ENCODE data around the gene KIAA0040.
"Not testable (repeated sequence)": the region's sequence is repeated elsewhere in the genome, so short reads cannot be mapped to it uniquely, and the experiment has no call there.

The KIAA0040 gene

DNA sequence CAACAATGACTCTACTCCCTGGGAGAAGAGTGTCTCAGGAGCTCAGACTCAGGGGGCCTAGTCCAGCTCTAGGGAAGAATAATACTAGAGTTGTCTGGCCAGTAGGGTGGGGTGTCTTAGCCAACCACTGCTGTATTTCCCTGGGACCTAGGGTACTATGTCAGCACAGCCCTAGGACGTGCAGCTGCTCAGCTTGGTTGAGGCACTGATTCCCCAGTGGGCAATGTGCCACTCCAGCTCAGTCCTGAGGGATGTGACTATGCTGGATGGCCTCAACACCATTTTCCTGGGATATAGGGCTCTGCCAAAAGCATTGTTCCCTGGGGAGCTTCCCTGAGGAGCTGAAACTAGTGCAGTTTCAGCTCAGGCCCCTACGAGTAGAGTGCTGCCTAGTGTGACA is 77.6 kb downstream of the KIAA0040 start:
- FAIRE-seq (no peak), DNase-seq (ENCODE audit: insufficient read length, low spot score) (no peak)

DNA sequence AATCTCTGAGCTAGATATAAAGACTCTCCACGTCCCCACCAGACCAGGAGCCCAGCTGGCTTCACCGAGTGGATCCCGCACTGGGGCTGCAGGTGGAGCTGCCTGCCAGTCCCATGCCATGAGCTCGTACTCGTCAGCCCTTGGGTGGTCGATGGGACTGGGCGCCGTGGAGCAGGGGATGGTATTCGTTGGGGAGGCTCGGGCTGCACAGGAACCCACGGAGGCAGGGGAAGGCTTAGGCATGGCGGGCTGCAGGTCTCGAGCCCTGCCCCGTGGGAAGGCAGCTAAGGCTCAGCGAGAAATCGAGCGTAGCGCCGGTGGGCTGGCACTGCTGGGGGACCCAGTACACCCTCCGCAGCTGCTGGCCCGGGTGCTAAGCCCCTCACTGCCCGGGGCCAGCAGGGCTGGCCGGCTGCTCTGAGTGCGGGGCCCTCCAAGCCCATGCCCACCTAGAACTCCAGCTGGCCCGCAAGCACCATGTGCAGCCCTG is 84.2 kb downstream of the KIAA0040 start:
- not testable (repeated sequence) for FAIRE-seq; DNase-seq (ENCODE audit: insufficient read length, low spot score)
